ENCODE data around the gene HEY2. TPM values are rescaled to one million over a fixed set of nuclear protein-coding genes. Genes with fewer than 3 reads are reported as not detected.

The HEY2 gene
- total and polyA plus RNA-seq, 12 donors = 12.4 to 75.1 (median 33.2) TPM

DNA sequence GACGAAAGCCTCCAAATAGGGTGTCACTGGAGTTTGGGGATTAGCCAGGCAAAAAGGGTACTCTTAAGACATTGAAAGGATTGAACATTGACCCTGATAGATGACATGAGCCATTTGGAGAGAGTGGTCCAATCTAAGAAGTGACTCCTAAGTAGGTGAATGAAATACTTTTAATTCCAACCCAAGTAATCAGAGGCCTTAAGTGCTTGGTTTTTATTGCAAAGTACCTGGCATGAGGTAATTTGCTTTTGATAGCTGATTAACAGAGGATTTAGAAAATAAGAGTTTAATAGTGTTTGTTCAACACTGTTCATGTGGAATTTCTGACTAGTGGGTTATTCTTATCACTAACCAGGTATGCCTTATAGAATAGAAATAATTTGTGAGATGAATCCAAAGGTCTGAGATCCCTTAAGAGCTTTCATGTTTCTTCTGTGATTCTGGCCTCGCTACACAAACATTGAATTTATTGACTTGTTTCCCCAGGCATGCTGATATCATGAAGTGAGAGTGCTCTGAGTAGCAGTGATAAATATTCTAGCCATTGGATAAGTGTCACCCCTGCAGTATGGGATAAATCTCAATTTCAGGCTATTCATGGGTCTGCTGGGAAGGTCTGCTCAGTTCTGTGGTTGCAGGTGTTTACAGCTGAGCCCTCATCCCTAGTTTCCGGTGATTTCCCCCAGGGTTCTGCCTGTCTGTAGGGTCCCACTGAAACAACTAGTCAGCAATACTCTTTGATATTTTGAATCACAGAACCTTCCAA is 47.9 kb downstream of the HEY2 start:
- Histone ChIP-seq H3K4me3 (no peak overlapping the region), H3K27me3 (no peaks in the 10 kb centered on the region), H3K9me3 (no peaks in the 10 kb centered on the region), H3K27ac (no peak overlapping the region), H3K36me3 (peaks cover 0 to 15% (median 0%) of the 10 kb centered on the region in 9 donors), H3K4me1 (peaks cover 0 to 61% (median 16%) of the 10 kb centered on the region in 9 donors)
- DNase-seq (no peak), ATAC-seq (no peak)
- intact Hi-C loops (cut with DNase I) = loop anchor here in 2 of 10 donors (10.0 kb wide), 1 partner anchor 47 kb away; no protein-coding TSS in a partner anchor
- WGBS, 2 donors = 92 to 97% methylated on average over 3 of the region's 3 CpGs
- TF ChIP-seq, protein P1, sequence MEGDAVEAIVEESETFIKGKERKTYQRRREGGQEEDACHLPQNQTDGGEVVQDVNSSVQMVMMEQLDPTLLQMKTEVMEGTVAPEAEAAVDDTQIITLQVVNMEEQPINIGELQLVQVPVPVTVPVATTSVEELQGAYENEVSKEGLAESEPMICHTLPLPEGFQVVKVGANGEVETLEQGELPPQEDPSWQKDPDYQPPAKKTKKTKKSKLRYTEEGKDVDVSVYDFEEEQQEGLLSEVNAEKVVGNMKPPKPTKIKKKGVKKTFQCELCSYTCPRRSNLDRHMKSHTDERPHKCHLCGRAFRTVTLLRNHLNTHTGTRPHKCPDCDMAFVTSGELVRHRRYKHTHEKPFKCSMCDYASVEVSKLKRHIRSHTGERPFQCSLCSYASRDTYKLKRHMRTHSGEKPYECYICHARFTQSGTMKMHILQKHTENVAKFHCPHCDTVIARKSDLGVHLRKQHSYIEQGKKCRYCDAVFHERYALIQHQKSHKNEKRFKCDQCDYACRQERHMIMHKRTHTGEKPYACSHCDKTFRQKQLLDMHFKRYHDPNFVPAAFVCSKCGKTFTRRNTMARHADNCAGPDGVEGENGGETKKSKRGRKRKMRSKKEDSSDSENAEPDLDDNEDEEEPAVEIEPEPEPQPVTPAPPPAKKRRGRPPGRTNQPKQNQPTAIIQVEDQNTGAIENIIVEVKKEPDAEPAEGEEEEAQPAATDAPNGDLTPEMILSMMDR (IDR thresholded peaks at IDR 0.05) = no peak

DNA sequence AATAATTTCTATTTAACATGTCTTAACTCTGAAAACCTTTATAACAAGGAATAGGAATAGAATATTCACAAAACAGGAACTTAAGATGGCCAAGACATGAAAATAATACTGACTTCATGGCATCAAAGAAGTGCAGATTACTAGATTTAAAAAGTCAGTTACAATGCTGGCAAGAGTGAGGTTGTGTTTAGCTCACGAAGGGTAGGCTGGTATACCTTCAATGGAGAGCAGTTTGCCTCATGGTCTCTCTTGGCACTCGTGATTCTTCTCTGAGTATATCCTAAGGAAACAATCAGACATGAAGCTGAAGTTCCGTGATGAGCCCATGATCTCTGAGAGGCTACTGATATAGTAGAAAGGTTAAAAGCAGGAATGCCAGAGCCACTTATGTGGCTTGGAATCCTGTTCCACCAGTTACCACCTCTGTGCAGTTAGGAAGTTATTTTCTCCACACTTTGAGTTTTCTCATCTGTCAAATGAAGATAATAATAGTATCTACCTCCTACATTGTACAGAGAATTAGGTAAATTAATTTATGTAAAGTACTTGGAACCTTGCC is 48.5 kb downstream of the HEY2 start:
- intact Hi-C loops (cut with DNase I) = loop anchor here in 2 of 10 donors (10.0 kb wide), 1 partner anchor 47 kb away; no protein-coding TSS in a partner anchor
- 76 to 78% methylated on average over 3 of the region's 3 CpGs for WGBS, 2 donors
- H3K9me3 ChIP-seq = no peaks in the 10 kb centered on the region
- no peak overlapping the region for H3K4me3 ChIP-seq
- no peak for DNase-seq
- H3K36me3 ChIP-seq = peaks cover 0 to 15% (median 0%) of the 10 kb centered on the region in 9 donors
- TF ChIP-seq, protein P1 (IDR thresholded peaks at IDR 0.05) = no peak
- H3K4me1 ChIP-seq = peaks cover 0 to 61% (median 16%) of the 10 kb centered on the region in 9 donors
- H3K27ac ChIP-seq = peak overlapping the region in 1 of 10 donors; percentile 49
- no peak for ATAC-seq
- H3K27me3 ChIP-seq = no peaks in the 10 kb centered on the region

DNA sequence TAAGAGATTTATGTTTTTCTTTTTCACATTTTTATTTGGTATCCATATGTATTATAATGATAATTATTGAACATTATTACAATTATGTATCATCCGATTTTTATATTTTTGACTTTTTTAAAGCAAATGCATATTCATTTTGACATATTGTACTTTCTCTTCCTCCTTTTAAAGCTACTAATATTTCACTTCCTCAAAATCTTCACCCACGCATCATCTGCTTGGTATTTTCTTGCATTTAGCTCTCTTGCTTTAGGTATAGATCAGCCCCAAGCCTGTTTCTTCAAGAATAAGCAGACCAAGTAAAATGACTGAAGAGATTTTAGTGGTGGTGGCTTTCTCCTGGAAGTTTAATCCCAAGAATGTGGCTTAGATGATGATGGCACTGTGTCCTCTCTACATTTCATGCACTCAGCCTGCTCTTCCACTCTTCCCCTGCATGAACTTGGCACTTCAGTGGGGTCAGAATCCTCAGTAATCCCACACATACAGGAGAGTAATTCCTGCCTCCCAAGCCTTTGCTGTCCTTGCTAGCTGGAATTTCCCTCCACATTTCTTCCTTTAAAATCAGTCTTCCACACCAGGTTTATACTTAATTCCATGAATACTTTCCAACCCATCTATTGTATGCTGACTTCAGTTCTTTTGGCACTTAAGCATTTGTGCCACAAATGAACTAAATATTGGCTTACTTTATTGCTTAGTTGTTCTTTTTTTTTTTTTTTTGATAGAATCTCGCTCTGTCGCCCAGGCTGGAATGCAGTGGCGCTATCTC is 49.5 kb downstream of the HEY2 start:
- intact Hi-C loops (cut with DNase I) = loop anchor here in 2 of 10 donors (10.0 kb wide), 1 partner anchor 46 kb away; no protein-coding TSS in a partner anchor
- peak overlapping the region in 1 of 10 donors; percentile 49 for H3K27ac ChIP-seq
- no peak for ATAC-seq

More for the DNA sequence above, 49.5 kb downstream of the HEY2 start:
- Histone ChIP-seq H3K4me3 (no peak overlapping the region), H3K36me3 (peaks cover 0 to 15% (median 0%) of the 10 kb centered on the region in 9 donors), H3K9me3 (no peaks in the 10 kb centered on the region), H3K4me1 (peaks cover 0 to 61% (median 16%) of the 10 kb centered on the region in 9 donors), H3K27me3 (no peaks in the 10 kb centered on the region)
- 92 to 96% methylated on average over 5 of the region's 5 CpGs for WGBS, 2 donors
- DNase-seq = no peak
- TF ChIP-seq, protein P1 (IDR thresholded peaks at IDR 0.05) = no peak

Data from heart right ventricle (tissue), 16 donors.